Bladder microvascular endothelial cell (primary cell): ENCODE results near the gene TDG. TPM values are rescaled to one million over a fixed set of nuclear protein-coding genes. Genes with fewer than 3 reads are reported as not detected.

Source experiments
- total RNA-seq: library from RNA; depleted of rRNA; stranded (reverse); fragments of >200 nt; gene quantifications from 2 replicates; pipeline ENCODE4 v1.2.3, GENCODE V29; 2014

TDG gene
- 19.8 and 41.0 TPM in 2 replicates for total RNA-seq

GRCh38 chr12:103965590-103966504 lies at the start of gene TDG:
Gene TDG, plus strand, starts transcription at chr12:103965872. Its CDS starts 166 bp downstream, at chr12:103966038.

GRCh38 chr12:103930034-103930786 lies 35.5 kb upstream of the TDG start, which contains the start of gene HSP90B1:
Gene HSP90B1, plus strand, starts transcription at chr12:103930410. Its CDS starts 106 bp downstream, at chr12:103930516.

Other genes starting within 250 kb of the TDG start
- gene NT5DC3, start 124.6 kb upstream of the TDG start, total RNA-seq, result 1.3 and 6.8 TPM in 2 replicates
- gene HSP90B1, start 35.5 kb upstream of the TDG start, total RNA-seq, result 582 and 1,178 TPM in 2 replicates
- 0.32 and 1.4 TPM in 2 replicates for gene GLT8D2, start 84.3 kb downstream of the TDG start, total RNA-seq
- gene HCFC2, start 98.7 kb downstream of the TDG start, total RNA-seq, result 14.6 and 28.5 TPM in 2 replicates
- 10.4 and 19.6 TPM in 2 replicates for gene NFYB, start 172.3 kb downstream of the TDG start, total RNA-seq
- 441 and 625 TPM in 2 replicates for gene TXNRD1, start 249.9 kb downstream of the TDG start, total RNA-seq